Raji (cell line): Measurements from ENCODE around the gene SS18L1.

Experiments used
- POLR2A ChIP-seq: IDR thresholded peaks from 2 replicates; pipeline ENCODE4 v1.6.1; 2011; ENCODE audit warnings: low read depth, low read length, control low read depth; ENCODE audit not compliant: insufficient read depth

Gene SS18L1

GRCh38 chr20:62220666-62221568 is 77.3 kb downstream of the SS18L1 start:
- TF ChIP-seq POLR2A = no peak

DNA sequence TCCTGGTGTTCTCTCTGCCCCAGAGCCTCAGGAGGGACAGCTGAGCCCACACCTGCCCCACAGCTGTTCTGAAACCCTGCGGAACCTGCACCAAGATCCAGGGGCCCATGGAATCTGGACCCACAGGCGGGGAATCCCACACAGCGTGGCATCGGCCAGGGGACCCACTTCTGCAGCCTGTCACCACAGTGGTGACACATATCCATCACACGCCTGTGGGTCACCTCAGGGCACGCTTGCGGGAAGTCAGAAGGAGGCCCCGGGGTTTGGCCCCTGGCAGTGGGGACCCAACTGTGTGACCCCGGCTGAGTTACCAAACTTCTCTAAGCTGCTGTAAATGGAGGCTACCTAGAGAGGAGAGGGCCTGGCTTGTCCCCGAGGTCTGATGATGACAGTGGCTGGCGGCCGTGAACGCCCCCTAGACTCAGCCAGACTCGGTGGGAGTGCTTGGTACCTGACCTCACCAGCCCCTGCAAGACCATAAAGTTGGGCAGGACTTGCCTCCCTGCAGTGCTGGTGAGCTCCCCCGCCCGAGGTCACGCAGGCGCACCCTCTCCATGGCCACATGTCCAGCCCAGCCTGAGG is 78.8 kb downstream of the SS18L1 start:
- no peak for TF ChIP-seq POLR2A

DNA sequence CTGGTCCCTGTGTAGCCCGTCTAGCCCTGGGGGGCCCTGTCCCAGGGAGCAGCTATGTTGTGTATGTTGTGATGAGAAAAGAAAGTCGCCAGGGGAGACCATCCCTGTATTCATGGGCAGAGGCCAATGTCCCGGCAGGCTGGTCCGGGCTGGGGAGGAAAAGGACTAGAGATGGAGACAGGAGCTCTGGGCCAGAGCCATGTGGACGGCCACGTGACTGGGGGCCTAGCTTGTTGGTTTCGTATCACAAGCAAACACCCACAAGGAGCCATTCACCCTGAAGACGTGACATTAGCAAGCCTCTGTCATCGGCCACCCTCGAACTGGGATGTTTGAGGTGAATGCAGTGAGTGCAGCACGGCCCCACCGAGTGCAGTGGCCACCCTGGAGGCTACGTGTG is 79.4 kb downstream of the SS18L1 start:
- no peak for TF ChIP-seq POLR2A

GRCh38 chr20:62223571-62223970 is 80.0 kb downstream of the SS18L1 start:
- TF ChIP-seq POLR2A = no peak

- TF ChIP-seq POLR2A = no peak
These were observed 80.7 kb downstream of the SS18L1 start for GRCh38 chr20:62224113-62224855.

DNA sequence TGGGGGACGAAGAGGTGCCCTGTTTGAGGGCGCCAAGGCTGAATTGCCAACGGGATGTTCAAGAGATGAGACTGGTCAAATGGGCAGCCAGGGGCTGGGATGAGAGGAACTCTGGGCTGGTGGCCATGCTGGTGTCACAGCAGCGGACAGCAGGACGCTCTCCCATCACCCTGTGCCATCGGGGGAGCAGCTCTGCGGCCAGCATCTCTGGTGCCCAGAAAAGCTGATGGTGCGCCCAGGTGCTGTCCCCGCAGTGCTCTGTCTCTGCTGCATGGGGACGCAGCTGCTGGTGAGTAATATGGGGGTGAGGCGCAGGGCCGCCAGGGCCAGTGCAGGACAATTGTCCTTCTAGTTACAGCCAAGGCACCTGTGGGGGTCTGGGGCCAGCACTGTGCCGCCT is 81.5 kb downstream of the SS18L1 start:
- no peak for TF ChIP-seq POLR2A

- TF ChIP-seq POLR2A = no peak
These were observed 82.5 kb downstream of the SS18L1 start for GRCh38 chr20:62225820-62226635.

DNA sequence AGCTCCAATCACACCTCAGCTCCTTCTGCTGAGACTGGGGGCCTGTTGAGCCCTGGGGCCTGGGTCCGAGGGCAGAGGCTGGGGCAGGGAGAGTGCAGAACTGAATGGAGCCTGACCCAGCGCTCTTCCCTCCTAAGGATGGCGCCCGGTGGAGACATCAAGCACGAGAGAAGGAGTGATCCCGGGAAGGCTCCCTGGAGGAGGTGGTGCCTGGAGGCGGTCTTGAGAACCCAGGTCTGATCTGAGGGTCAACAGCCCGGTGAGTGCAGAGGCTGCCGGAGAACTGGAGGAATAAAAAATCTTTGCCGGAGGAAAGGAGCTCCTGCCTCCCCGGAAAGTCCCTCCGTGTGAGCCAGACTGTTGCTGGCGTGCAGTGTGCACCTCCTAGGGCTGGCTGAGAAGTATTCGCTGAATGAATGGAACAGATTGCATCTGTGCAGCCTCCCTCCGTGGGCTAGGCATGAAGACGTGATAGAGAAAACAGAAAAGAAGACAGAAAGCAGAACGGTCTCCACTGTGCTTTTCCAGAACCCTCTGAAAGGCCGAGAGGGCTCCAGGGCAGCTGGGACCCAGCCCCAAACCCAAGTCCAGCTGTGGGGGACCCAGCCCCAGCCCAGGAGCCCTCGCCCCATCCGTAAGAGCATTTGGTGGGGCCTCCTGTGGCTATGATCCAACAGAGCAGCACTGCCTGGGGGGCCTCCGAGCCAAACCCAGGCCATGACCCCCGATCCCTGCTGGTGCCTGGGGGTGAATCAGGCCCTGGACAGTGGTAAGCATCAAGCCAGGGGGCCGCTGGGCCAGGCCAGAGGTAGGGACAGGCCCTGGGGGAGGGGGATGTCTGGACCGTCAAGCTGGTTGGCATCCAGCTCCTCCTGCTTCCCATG is 83.4 kb downstream of the SS18L1 start:
- TF ChIP-seq POLR2A = no peak

- no peak for TF ChIP-seq POLR2A
These were observed 84.0 kb downstream of the SS18L1 start for GRCh38 chr20:62227591-62227976.

DNA sequence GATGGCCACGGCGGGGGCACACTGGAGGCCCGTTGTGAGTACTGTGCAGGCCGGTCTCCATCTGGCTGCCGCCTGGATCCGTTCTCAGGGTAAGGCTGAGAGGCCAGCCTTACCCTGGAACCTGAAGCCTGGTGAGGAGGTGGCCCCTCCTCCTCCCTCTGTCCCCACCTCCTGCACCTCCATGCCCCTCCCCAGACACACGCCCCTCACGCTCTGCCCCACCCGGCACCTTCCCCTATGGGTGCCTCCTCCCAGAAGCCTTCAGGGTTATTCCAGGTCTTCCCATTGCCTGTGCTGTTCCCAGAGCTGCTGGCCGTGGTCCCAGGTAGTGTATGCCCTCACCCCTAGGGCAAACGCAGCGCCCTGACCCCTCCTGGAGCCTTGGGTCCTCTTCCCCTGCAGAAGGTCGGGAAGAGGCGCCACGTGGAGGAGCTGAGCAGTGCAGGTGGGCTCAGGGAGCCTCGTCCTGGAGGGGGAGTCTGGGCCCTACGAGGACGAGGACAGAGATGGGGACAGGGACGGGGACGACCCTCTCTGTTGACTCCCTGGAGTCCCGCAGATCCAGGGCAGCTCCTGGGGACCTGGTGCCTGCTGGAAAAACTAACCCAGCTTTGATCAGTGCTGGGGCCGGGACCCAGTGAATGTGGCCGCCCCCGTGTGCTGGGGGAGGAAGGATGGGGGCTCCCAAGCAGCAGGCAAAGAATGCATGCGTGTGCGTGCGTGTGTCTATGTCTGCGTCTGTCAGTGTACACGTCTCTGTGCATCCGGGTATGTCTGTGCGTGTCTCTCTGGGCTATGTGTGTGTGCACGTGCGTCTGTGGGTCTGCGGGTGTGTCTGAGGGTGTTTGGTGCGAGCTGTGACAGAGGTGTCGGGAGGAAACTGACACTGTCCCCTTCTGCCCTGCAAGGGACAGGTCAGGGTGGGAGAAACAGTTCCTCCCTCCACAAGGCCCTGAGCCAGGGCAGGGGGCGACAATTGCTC is 84.7 kb downstream of the SS18L1 start:
- no peak for TF ChIP-seq POLR2A

GRCh38 chr20:62228982-62229545 is 85.5 kb downstream of the SS18L1 start:
- no peak for TF ChIP-seq POLR2A

DNA sequence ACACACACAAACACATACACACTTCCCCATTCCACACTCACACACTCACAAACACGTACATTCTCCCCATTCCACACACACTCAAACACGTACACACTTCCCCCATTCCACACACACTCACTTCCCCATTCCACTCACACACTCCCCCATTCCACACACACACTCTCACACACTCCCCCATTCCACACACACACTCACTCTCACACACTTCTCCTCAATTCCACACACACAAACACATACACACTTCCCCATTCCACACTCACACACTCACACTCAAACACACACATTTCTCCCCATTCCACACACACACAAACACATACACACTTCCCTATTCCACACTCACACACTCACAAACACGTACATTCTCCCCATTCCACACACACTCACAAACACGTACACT is 86.1 kb downstream of the SS18L1 start:
- TF ChIP-seq POLR2A = no peak

DNA sequence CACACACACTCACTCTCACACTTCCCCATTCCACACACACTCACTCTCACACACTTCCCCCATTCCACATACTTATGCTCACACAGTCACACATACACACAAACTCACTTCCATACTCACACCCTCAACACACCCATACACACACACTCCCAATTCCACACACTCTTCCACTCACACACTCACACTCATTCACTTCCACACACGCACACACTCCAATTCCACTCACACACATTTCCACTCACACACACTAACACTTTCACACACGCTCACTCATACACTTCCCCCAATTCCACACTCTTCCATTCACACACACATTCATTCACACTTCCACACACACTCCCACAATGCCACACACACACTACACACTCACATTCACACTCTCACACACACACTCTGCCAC is 86.7 kb downstream of the SS18L1 start:
- no peak for TF ChIP-seq POLR2A

- no peak for TF ChIP-seq POLR2A
These were observed 87.1 kb downstream of the SS18L1 start for GRCh38 chr20:62230696-62231095.
